Muscle layer of colon (tissue), 2 donors: ENCODE data around the gene DYSF.
"Not testable (repeated sequence)": the region's sequence is repeated elsewhere in the genome, so short reads cannot be mapped to it uniquely, and the experiment has no call there.

Experiments used
- H3K27ac ChIP-seq: one replicate; pipeline ENCODE4 v1.7.0; 2013; ENCODE audit warnings: low read depth, mild to moderate bottlenecking, low read length, moderate library complexity
- H3K27me3 ChIP-seq, 2 donors: one replicate each; pipeline ENCODE4 v1.7.0; 2013; ENCODE audit warnings: low read length in 2 of 2, mild to moderate bottlenecking in 2 of 2; ENCODE audit not compliant: insufficient read depth in 2 of 2, control insufficient read depth in 1 of 2
- H3K36me3 ChIP-seq: one replicate; pipeline ENCODE4 v1.7.0; 2013; ENCODE audit warnings: mild to moderate bottlenecking, low read length; ENCODE audit not compliant: insufficient read depth
- H3K4me1 ChIP-seq: one replicate; pipeline ENCODE4 v1.7.0; 2013; ENCODE audit warnings: mild to moderate bottlenecking, low read length; ENCODE audit not compliant: insufficient read depth
- H3K4me3 ChIP-seq, 2 donors: one replicate each; pipeline ENCODE4 v1.7.0; 2013; ENCODE audit warnings: low read length in 2 of 2, low read depth in 1 of 2, mild to moderate bottlenecking in 1 of 2, moderate library complexity in 1 of 2
- H3K9ac ChIP-seq: one replicate; pipeline ENCODE4 v1.7.0; 2013; ENCODE audit warnings: low read length
- H3K9me3 ChIP-seq: one replicate; pipeline ENCODE4 v1.7.0; 2013; ENCODE audit warnings: mild to moderate bottlenecking, low read length
- donor health status: abdominal sarcoma.
- donor health status: Adenocarcinoma of cecum.

The DYSF gene

GRCh38 chr2:71474744-71475397 lies 21.5 kb downstream of the DYSF start:
- H3K36me3 ChIP-seq = no peaks in the 10 kb centered on the region
- H3K4me3 ChIP-seq = no peak overlapping the region
- no peaks in the 10 kb centered on the region for H3K9me3 ChIP-seq
- no peaks in the 10 kb centered on the region for H3K4me1 ChIP-seq
- no peak overlapping the region for H3K27ac ChIP-seq
- no peak overlapping the region for H3K9ac ChIP-seq
- H3K27me3 ChIP-seq = no peaks in the 10 kb centered on the region

- H3K9ac ChIP-seq = no peak overlapping the region
- peaks cover 4% of the 10 kb centered on the region for H3K36me3 ChIP-seq
- no peak overlapping the region for H3K27ac ChIP-seq
- no peak overlapping the region for H3K4me3 ChIP-seq
- H3K4me1 ChIP-seq = no peaks in the 10 kb centered on the region
- no peaks in the 10 kb centered on the region for H3K9me3 ChIP-seq
- H3K27me3 ChIP-seq = no peaks in the 10 kb centered on the region
Observed at GRCh38 chr2:71476495-71476894, 23.1 kb downstream of the DYSF start.

- H3K27ac ChIP-seq = no peak overlapping the region
- no peaks in the 10 kb centered on the region for H3K27me3 ChIP-seq
- no peaks in the 10 kb centered on the region for H3K4me1 ChIP-seq
Observed at GRCh38 chr2:71477231-71477691, 23.9 kb downstream of the DYSF start.

GRCh38 chr2:71478806-71479205 lies 25.4 kb downstream of the DYSF start:
- Histone ChIP-seq H3K36me3 (peaks cover 9% of the 10 kb centered on the region), H3K9ac (no peak overlapping the region), H3K4me3 (no peak overlapping the region), H3K27me3 (no peaks in the 10 kb centered on the region), H3K4me1 (no peaks in the 10 kb centered on the region), H3K9me3 (no peaks in the 10 kb centered on the region), H3K27ac (no peak overlapping the region)

More at GRCh38 chr2:71477231-71477691, 23.9 kb downstream of the DYSF start:
- H3K36me3 ChIP-seq = peaks cover 9% of the 10 kb centered on the region
- no peak overlapping the region for H3K4me3 ChIP-seq
- no peaks in the 10 kb centered on the region for H3K9me3 ChIP-seq
- H3K9ac ChIP-seq = no peak overlapping the region

GRCh38 chr2:71479261-71479660 lies 25.9 kb downstream of the DYSF start:
- no peak overlapping the region for H3K27ac ChIP-seq
- no peak overlapping the region for H3K9ac ChIP-seq

GRCh38 chr2:71481111-71481510 lies 27.8 kb downstream of the DYSF start:
- Histone ChIP-seq H3K4me1 (no peaks in the 10 kb centered on the region), H3K36me3 (peaks cover 9% of the 10 kb centered on the region), H3K27ac (no peak overlapping the region), H3K9ac (no peak overlapping the region), H3K27me3 (no peaks in the 10 kb centered on the region), H3K4me3 (no peak overlapping the region), H3K9me3 (no peaks in the 10 kb centered on the region)

More at GRCh38 chr2:71479261-71479660, 25.9 kb downstream of the DYSF start:
- no peak overlapping the region for H3K4me3 ChIP-seq
- no peaks in the 10 kb centered on the region for H3K9me3 ChIP-seq
- H3K4me1 ChIP-seq = no peaks in the 10 kb centered on the region
- H3K36me3 ChIP-seq = peaks cover 9% of the 10 kb centered on the region
- H3K27me3 ChIP-seq = no peaks in the 10 kb centered on the region

- Histone ChIP-seq H3K27ac (no peak overlapping the region), H3K27me3 (no peaks in the 10 kb centered on the region), H3K9me3 (no peaks in the 10 kb centered on the region), H3K4me3 (no peak overlapping the region), H3K36me3 (peaks cover 9% of the 10 kb centered on the region), H3K4me1 (no peaks in the 10 kb centered on the region), H3K9ac (no peak overlapping the region)
Observed at GRCh38 chr2:71482055-71482454, 28.7 kb downstream of the DYSF start.

GRCh38 chr2:71483246-71483645 lies 29.9 kb downstream of the DYSF start:
- no peak overlapping the region for H3K27ac ChIP-seq
- H3K9ac ChIP-seq = no peak overlapping the region
- H3K36me3 ChIP-seq = peaks cover 9% of the 10 kb centered on the region
- H3K4me1 ChIP-seq = no peaks in the 10 kb centered on the region
- H3K4me3 ChIP-seq = no peak overlapping the region
- no peaks in the 10 kb centered on the region for H3K9me3 ChIP-seq
- H3K27me3 ChIP-seq = no peaks in the 10 kb centered on the region

GRCh38 chr2:71484354-71484753 lies 31.0 kb downstream of the DYSF start:
- Histone ChIP-seq H3K9me3 (no peaks in the 10 kb centered on the region), H3K4me3 (no peak overlapping the region), H3K4me1 (no peaks in the 10 kb centered on the region), H3K36me3 (peaks cover 9% of the 10 kb centered on the region), H3K27ac (no peak overlapping the region), H3K9ac (no peak overlapping the region), H3K27me3 (no peaks in the 10 kb centered on the region)

GRCh38 chr2:71486881-71487640 lies 33.7 kb downstream of the DYSF start:
- Histone ChIP-seq H3K9me3 (no peaks in the 10 kb centered on the region), H3K27ac (no peak overlapping the region), H3K4me1 (no peaks in the 10 kb centered on the region), H3K36me3 (no peaks in the 10 kb centered on the region), H3K4me3 (no peak overlapping the region), H3K27me3 (no peaks in the 10 kb centered on the region), H3K9ac (no peak overlapping the region)

- not testable (repeated sequence) for H3K9me3 ChIP-seq, H3K4me1 ChIP-seq, H3K27me3 ChIP-seq, H3K4me3 ChIP-seq, H3K27ac ChIP-seq, H3K36me3 ChIP-seq, H3K9ac ChIP-seq
Observed at GRCh38 chr2:71491551-71491950, 38.2 kb downstream of the DYSF start.

GRCh38 chr2:71492112-71492511 lies 38.8 kb downstream of the DYSF start:
- no peak overlapping the region for H3K27ac ChIP-seq
- no peaks in the 10 kb centered on the region for H3K27me3 ChIP-seq
- H3K4me3 ChIP-seq = no peak overlapping the region
- H3K36me3 ChIP-seq = no peaks in the 10 kb centered on the region
- H3K9ac ChIP-seq = no peak overlapping the region
- H3K4me1 ChIP-seq = no peaks in the 10 kb centered on the region
- H3K9me3 ChIP-seq = no peaks in the 10 kb centered on the region
